ENCODE results near the gene COG2. TPM values are rescaled to one million over a fixed set of nuclear protein-coding genes. Genes with fewer than 3 reads are reported as not detected.

Gene COG2
- total RNA-seq, 1 donor from 2014 or later: 22.0 TPM

GRCh38 chr1:230669543-230669942 lies 27.3 kb downstream of the COG2 start:
- Mint-ChIP-seq H3K9me3 (ENCODE audit: unreplicated experiment) (no peaks in the 10 kb centered on the region), H3K36me3 (ENCODE audit: unreplicated experiment) (peaks cover 60% of the 10 kb centered on the region), H3K4me1 (ENCODE audit: unreplicated experiment) (no peaks in the 10 kb centered on the region), H3K27me3 (ENCODE audit: unreplicated experiment) (no peaks in the 10 kb centered on the region), H3K4me3 (ENCODE audit: unreplicated experiment) (no peak overlapping the region), H3K27ac (ENCODE audit: unreplicated experiment) (no peak overlapping the region)
- DNase-seq (ENCODE audit: extremely low spot score, unreplicated experiment): no peak
- TF ChIP-seq, protein P1, sequence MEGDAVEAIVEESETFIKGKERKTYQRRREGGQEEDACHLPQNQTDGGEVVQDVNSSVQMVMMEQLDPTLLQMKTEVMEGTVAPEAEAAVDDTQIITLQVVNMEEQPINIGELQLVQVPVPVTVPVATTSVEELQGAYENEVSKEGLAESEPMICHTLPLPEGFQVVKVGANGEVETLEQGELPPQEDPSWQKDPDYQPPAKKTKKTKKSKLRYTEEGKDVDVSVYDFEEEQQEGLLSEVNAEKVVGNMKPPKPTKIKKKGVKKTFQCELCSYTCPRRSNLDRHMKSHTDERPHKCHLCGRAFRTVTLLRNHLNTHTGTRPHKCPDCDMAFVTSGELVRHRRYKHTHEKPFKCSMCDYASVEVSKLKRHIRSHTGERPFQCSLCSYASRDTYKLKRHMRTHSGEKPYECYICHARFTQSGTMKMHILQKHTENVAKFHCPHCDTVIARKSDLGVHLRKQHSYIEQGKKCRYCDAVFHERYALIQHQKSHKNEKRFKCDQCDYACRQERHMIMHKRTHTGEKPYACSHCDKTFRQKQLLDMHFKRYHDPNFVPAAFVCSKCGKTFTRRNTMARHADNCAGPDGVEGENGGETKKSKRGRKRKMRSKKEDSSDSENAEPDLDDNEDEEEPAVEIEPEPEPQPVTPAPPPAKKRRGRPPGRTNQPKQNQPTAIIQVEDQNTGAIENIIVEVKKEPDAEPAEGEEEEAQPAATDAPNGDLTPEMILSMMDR (IDR thresholded peaks at IDR 0.05): no peak

- H3K27me3 Mint-ChIP-seq (ENCODE audit: unreplicated experiment): no peaks in the 10 kb centered on the region
- DNase-seq (ENCODE audit: extremely low spot score, unreplicated experiment): no peak
- H3K4me3 Mint-ChIP-seq (ENCODE audit: unreplicated experiment): no peak overlapping the region
- peaks cover 10% of the 10 kb centered on the region for H3K9me3 Mint-ChIP-seq (ENCODE audit: unreplicated experiment)
- TF ChIP-seq, protein P1 (IDR thresholded peaks at IDR 0.05): no peak
- peaks cover 68% of the 10 kb centered on the region for H3K36me3 Mint-ChIP-seq (ENCODE audit: unreplicated experiment)
- H3K27ac Mint-ChIP-seq (ENCODE audit: unreplicated experiment): no peak overlapping the region
- H3K4me1 Mint-ChIP-seq (ENCODE audit: unreplicated experiment): no peaks in the 10 kb centered on the region
Measured at GRCh38 chr1:230674581-230674980, 32.3 kb downstream of the COG2 start.

DNA sequence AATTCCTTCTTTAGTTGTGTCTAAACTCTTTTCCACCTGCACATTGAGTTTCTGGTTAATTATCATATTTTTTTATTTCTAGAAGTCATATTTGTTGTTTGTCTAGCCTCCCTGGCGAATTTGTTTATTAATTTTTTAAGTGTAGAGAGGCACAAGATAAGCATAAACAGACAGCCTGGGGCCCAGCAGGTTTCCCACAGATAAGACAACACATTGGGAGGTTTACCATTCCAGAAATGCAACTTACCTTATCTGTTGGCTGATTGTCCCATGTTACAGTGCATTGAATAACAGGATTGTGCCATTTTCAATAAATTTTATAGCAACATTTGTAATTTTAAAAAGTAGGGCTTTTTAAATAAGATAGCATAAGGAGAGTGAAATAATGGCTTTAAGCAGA lies 34.9 kb downstream of the COG2 start:
- no peak for DNase-seq (ENCODE audit: extremely low spot score, unreplicated experiment)
- no peak overlapping the region for H3K27ac Mint-ChIP-seq (ENCODE audit: unreplicated experiment)
- H3K4me3 Mint-ChIP-seq (ENCODE audit: unreplicated experiment): no peak overlapping the region
- peaks cover 10% of the 10 kb centered on the region for H3K9me3 Mint-ChIP-seq (ENCODE audit: unreplicated experiment)
- H3K36me3 Mint-ChIP-seq (ENCODE audit: unreplicated experiment): peaks cover 59% of the 10 kb centered on the region
- TF ChIP-seq, protein P1 (IDR thresholded peaks at IDR 0.05): no peak
- no peaks in the 10 kb centered on the region for H3K27me3 Mint-ChIP-seq (ENCODE audit: unreplicated experiment)
- H3K4me1 Mint-ChIP-seq (ENCODE audit: unreplicated experiment): peaks cover 10% of the 10 kb centered on the region

DNA sequence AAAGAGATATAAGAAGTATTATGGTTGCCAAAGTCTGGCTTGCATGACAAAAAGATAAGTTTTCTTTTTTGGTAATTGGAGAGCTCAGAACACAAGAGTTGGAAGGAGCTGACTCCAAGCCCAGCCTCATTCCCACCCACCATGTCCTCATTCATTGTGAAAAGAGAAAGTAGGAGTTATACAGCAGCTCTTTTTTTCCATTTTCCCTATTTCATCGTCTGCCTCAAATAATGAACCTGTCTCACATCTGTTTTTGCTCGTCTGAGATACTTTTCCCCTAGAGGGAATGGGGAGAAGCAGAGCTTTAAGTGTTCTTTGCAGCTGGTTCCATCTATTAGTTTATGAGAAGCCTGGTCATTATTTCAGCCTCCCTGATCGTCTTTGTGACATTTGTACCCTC lies 36.9 kb downstream of the COG2 start:
- Mint-ChIP-seq H3K4me3 (ENCODE audit: unreplicated experiment) (no peak overlapping the region), H3K9me3 (ENCODE audit: unreplicated experiment) (peaks cover 10% of the 10 kb centered on the region), H3K4me1 (ENCODE audit: unreplicated experiment) (peaks cover 17% of the 10 kb centered on the region), H3K27ac (ENCODE audit: unreplicated experiment) (no peak overlapping the region), H3K36me3 (ENCODE audit: unreplicated experiment) (peaks cover 54% of the 10 kb centered on the region), H3K27me3 (ENCODE audit: unreplicated experiment) (no peaks in the 10 kb centered on the region)
- TF ChIP-seq, protein P1 (IDR thresholded peaks at IDR 0.05): no peak
- DNase-seq (ENCODE audit: extremely low spot score, unreplicated experiment): no peak

DNA sequence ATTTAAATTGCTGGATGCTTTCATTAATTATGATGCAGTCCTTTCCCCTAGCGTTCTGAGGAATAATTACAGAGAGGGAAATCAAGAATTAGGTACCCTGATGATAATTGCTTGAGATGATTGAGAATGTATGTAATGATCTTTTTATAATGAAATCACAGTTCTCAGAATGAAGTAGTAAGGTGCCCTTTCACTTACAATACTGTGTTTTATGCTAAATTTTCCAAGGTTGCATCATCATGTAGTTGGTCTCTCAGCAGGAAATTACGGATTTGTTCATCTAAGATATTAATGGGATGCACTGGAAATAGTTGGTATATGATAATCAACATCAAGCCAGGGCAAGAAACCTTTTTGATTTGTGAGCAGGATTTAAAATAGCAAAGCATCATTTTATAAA lies 37.5 kb downstream of the COG2 start:
- TF ChIP-seq, protein P1 (IDR thresholded peaks at IDR 0.05): no peak
- H3K36me3 Mint-ChIP-seq (ENCODE audit: unreplicated experiment): peaks cover 55% of the 10 kb centered on the region
- H3K4me1 Mint-ChIP-seq (ENCODE audit: unreplicated experiment): peaks cover 17% of the 10 kb centered on the region
- H3K27ac Mint-ChIP-seq (ENCODE audit: unreplicated experiment): no peak overlapping the region
- H3K4me3 Mint-ChIP-seq (ENCODE audit: unreplicated experiment): no peak overlapping the region
- no peaks in the 10 kb centered on the region for H3K27me3 Mint-ChIP-seq (ENCODE audit: unreplicated experiment)
- no peak for DNase-seq (ENCODE audit: extremely low spot score, unreplicated experiment)
- H3K9me3 Mint-ChIP-seq (ENCODE audit: unreplicated experiment): peaks cover 10% of the 10 kb centered on the region
